ENCODE data around the gene POMT2.
"Not testable (repeated sequence)": the region's sequence is repeated elsewhere in the genome, so short reads cannot be mapped to it uniquely, and the experiment has no call there.

Gene POMT2

DNA sequence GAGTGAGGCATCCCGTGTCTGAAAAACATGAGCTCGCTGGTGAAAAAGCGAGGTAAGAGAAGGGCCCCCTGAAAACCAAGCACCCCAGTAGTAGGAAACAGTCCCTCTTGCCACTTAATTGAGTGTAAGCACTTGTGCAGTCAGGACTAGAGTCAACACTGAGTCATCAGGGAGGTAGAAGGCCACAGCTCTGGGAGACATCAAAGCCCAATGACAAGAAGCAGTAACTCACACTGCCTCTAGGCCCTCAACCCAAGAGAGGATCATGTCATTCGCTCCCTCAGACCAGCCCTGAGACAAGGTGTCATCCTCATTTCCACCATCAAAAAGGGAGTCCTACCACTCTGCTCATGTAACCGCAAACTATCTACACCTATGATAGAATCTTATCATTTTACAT lies 17.8 kb downstream of the POMT2 start:
- DNase-seq (ENCODE audit: low read depth in 3 of 3, low spot score in 1 of 3), result peak in 1 of 3 donors; percentile 9

DNA sequence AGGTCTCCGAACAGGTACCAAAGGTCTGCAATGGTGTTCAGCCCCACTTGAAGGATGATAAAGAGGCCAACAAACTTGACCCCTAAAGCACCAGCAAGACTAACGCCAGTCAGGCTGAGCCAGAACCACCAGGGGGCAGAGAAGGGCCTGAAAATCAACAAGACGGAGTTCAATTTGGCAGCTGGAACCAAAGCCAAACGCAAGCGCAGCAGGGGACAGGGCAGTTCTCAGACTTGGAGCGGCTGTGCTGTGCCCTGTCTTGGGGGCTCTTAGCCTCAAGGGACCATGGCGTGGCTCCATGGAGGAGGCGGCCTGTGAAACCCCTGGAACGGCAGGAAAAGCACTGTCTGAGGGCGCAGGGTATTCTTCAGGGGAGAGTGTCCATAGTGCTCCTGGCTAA lies 19.6 kb downstream of the POMT2 start:
- peak; percentile 10 to 27 (median 22) for DNase-seq (ENCODE audit: low read depth in 3 of 3, low spot score in 1 of 3)

DNA sequence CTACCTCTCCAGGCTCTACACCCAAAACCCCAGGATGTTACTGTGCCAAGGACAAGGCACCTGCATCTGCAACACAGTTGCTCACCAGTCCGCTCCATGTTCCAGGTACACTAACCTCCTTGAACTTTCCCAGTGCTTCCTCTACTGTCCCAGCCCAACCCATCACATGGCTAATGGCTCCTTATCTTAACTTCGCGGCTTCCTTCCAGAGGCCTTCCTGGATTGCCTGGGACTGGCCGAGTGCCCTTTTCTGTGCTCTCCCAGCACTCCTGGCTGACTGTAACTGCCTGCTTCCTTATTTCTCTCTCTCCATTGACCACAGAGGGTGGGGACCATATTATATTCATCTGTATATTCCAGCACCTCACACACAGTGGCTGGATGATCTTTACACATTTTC lies 20.9 kb downstream of the POMT2 start:
- no peak for DNase-seq (ENCODE audit: low read depth in 3 of 3, low spot score in 1 of 3)

DNA sequence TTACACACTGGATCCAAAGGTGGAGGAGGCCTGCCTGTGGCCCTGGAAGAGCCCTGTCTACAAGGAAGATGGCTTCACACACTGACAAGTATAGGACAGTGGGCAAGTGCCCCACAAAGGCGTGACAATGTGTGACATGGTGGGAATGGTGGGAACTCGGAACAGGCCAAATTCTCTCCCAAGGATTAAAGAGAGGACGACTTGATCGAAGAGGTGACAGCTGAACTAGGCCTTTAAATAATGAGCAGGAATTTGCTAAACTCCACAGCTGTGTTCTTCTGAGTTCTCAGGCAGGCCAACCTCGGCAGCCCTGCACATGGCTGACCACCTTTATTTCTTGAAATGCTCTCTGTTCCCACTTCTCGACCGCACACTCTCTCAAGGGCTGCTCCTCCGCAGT lies 23.8 kb downstream of the POMT2 start:
- no peak for DNase-seq (ENCODE audit: low read depth in 3 of 3, low spot score in 1 of 3)

DNA sequence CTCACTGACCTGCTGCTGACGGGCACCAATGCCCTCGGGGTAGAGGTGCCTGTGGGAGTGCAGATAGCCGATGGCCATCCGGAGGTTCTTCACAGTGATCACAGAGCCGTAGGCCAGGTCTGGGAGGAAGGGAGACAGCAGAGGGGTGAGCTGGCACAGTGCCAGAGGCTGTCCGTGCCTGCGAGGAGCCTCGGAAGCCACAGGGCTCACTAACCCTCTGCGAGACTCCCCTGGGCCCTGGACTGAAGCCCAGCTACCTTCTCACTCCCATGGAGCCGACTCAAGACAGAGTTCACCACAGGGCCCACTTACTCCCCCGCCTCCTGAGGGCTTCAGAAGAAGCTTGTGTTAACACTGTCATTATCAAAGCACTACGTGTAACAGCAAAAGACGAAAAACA lies 24.5 kb downstream of the POMT2 start:
- no peak for DNase-seq (ENCODE audit: low read depth in 3 of 3, low spot score in 1 of 3)

DNA sequence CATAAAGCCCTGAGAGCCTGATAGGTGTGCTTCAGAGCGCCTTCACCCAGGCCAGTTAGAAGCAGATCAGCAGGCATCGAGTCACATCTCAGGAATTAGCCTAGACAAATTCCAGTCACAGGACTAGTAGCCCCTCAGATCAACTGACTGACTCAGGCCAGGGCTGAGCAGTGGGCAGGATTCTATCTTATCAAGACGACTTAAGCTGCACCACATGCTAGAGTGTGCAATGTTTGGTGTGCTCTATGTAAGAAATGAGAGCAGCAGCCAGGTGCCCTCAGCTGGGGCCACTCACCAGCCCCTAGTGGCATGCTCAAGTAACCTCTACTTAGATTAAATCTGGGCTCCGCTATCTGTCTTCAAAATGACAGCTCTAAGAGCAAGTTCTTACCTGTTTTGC lies 30.0 kb downstream of the POMT2 start:
- no peak for DNase-seq (ENCODE audit: low read depth in 3 of 3, low spot score in 1 of 3)

DNA sequence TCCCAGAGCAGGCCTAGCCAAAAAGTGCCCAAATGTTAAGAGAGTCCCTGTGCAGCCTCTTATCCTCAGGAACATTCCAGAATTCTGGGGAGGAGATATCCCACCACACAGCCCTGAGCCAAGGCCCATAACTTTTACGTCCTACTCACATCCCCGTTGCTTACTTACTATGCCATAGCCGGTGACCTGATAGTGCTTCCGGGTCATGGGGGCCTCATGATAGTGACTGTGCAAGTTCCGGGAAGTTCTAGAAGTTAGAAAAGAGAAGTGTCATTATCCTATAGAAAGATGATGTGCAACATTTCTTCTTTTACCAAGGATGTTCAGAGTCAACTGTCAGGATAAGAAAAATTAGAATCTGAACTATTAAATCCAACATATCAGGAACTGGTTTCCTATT lies 34.1 kb downstream of the POMT2 start:
- DNase-seq (ENCODE audit: low read depth in 3 of 3, low spot score in 1 of 3), result no peak

DNA sequence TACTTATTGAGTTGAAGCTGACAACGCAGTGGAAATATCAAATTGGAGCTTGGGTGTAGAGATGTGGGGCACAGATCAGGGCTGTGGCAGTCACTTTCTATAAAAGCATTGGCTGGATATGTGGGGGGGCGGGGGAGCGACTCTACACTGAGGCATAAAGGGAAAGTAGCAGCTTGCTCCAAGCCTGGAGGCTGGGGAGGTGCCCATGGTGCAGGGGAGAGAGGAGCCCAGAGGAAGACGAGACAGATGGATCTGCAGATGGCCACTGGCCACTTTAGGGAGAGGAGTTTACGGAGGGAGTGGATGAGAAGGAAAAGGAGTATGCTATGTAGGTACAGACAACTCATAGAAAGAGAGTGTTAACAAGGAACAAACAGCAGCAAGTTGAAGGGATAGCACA lies 36.2 kb downstream of the POMT2 start:
- no peak for DNase-seq (ENCODE audit: low read depth in 3 of 3, low spot score in 1 of 3)

DNA sequence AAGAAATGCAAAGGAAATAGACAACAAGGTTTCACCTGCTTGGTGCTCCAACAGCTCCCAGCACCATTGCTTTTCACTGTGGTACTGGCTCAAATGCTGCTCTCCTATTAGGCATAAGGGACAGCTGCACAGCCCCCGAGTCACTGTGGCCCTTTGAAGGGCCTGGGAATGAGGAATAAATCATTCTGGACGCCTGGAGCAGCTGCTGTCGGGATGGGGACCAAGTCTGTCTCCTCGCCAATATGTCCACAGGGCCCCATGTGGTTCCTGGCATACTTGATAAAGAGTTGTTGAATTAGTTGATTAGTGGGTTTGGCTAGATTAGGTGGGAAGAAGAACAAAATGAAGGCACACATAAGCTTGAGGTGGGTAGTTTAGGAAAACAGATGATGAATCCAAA lies 36.6 kb downstream of the POMT2 start:
- no peak for DNase-seq (ENCODE audit: low read depth in 3 of 3, low spot score in 1 of 3)

DNA sequence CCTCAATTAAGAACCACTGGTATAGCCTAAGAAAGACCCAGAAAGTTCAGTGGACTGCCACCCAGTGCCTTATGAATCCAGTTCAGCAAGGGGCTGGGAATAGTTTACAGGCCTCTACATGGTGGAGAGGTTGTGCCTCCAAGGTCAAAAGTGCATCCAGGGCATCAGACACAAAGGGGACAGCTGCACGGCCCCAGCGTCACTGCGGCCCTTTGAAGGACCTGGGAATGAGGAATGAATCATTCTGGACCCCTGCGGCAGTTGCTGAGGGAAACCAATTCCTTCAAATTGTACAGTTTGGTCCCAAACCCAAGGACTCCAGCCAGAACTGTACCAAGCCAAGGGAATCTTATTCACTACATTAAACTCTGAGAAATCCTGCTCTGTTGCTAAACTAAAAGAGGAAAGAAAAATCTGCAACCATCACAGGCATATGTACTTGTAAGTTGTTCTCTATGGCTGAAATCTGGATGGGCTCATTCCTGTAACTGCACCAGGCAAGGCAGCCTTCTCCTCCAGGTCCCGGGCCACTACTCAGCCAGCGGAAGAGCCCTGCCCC lies 38.8 kb downstream of the POMT2 start:
- no peak for DNase-seq (ENCODE audit: low read depth in 3 of 3, low spot score in 1 of 3)

DNA sequence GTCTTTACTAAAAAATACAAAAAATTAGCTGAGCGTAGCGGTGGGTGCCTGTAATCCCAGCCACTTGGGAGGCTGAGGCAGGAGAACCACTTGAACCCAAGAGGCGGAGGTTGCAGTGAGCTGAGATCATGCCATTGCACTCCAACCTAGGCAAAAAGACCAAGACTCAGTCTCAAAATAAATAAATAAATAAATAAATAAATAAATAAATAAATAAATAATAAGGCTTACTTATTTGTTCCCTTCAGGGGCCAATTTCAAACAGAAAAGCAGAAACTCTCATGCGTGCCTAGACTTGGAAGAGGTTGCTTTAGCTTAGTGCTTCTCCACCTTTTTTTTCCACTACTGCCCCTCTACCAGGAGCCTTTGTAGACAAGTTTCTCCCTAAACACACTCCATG lies 39.8 kb downstream of the POMT2 start:
- DNase-seq (ENCODE audit: low read depth in 3 of 3, low spot score in 1 of 3), result not testable (repeated sequence)

DNA sequence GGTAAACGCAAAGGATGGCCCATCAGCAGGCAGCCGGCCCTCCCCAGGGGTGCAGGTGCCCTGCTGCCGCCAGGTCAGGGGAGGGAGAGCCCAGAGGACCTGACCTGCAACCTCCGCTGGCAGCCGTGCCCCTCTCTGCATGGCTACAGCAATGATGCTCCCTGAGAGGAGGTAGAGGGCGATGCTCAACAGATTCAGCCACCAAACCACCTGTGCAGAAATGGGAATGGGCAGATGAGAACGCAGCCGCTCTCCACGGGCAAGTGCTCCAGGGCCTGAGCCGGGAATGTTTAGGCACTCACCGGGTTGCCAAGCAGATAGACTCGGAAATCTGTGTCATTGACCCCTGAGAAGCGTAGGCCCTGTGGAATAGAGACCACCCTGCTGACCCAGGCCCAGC lies 41.0 kb downstream of the POMT2 start:
- no peak for DNase-seq (ENCODE audit: low read depth in 3 of 3, low spot score in 1 of 3)

DNA sequence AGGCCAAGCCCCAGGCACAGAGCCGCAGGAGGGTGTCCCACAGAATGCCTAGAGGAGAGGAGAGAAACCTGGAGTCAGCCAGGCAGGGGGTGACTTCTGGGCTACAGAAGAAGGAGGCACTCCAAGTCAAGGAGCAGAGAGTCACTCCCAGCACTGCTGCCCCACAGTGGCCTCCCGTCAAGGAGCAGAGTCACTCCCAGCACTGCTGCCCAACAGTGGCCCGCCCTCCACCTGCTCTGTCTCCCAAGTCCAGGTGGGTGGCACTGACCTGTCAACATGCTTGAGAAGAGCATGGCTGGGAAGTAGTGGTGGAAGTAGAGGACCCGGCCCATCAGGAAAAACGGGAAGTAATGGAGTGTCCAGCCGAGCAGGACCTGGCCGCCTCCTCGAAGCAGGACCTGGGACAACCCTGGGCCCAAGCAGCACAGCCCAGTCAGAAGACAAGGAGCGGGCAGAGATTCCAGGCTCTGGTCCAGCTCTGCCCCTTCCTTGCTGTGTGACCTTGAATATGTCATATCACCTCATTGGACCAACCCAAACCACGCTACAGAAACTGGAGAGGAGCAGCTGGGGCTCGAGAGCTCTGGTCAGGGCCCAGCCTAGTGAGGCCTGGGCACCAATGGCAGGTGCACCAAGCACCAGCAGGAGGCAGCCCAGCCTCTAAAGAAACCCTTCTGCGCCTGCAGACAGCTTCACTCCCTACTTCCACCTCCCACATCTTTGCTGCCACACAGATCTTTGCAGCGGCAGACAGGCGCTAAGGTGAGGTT lies 42.0 kb downstream of the POMT2 start:
- DNase-seq (ENCODE audit: low read depth in 3 of 3, low spot score in 1 of 3), result no peak

DNA sequence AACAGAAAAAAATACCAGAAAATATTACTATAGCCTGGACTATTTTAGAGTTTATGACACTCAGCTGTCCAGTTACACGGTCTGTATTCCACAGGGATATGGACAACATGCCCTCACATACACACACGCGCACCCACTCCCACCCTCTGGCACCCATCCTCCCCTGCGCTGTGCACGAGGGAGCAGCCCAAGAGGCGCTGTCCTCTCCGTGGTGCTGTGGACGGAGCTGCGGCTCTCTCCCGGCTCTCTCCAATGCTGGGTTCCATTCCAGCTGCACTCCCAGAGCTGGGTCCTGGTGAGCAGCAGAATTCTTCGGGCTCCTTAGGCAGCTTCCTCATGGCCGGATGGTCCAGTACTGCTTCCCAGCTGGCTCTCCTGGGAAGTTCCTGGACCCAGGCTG lies 43.7 kb downstream of the POMT2 start:
- no peak for DNase-seq (ENCODE audit: low read depth in 3 of 3, low spot score in 1 of 3)

DNA sequence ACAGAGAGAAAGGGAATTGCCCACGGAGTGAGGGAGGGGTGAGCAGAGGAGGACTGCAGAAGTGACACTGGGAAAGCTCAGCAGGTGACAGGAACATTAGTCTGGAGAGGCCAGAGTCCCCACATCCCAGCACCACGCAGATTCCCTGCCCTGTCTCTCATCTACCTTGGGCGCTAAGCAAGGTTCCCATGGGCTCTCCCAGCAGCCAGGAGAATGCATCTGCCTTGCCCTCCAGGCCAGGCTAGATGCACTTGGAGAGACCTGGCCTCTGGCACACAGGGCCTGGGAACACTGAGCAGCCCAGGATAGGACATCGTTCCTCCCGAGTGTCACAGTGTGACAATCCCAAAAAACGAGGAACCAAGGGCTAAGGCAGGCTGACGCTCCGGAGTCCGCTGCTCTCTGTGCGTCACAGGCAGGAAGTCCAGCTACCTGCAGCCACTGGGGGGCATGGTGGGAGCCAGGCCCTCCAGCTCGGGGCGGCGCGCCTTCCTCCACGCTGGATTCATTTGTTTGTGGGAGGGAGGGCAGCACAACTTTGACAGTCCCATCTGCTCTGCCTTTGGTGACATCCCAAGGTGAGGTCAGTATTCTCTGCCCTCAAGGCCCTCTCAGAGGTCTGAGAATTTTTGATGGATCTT lies 44.3 kb downstream of the POMT2 start:
- DNase-seq (ENCODE audit: low read depth in 3 of 3, low spot score in 1 of 3), result no peak

DNA sequence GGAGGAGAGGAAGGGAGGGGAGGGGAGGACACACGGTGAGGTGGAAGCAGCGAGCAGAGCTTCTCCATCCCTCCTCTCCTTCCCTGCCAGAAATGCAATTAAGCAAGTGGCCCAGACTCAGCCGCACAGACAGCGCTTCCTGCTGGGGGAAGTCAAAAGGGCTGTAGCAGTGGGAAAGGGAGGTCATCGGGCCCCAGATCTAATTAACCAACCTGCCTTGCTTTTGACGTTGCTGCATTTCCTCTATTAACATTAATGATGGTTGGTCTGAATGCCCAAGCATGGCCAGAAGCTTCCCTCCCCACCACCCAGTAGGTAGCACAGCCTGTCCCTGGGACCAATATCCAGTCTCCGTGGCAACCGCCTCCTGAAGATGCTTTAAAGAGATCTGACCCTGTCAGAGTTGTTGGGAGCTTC lies 45.1 kb downstream of the POMT2 start:
- DNase-seq (ENCODE audit: low read depth in 3 of 3, low spot score in 1 of 3), result no peak

DNA sequence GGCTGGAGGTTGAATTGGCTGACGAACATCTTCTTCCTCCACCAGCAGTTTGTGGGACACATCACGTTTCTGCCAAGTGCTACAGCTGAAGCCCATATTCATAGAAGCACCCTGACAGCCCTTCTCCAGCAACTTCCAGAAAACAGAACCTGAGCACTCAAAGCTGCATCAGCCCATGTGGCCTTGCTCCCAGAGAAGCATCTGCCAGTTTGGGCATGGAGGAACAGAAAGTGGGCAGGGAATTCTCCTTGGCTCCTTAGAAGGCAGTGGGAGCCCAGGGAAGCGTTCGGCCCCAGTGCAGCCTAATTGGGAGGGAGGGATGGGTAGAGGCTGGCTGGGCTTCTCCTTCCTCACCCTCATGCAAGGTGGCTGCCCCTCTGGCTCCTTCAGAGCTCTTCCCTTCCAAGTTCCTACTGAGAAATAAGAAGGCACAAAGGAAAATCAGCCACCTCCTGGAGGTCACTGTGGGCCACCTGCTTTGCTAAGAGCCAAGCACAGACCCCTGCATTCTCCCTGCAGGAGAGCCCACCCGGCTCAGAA lies 45.6 kb downstream of the POMT2 start:
- DNase-seq (ENCODE audit: low read depth in 3 of 3, low spot score in 1 of 3), result no peak

DNA sequence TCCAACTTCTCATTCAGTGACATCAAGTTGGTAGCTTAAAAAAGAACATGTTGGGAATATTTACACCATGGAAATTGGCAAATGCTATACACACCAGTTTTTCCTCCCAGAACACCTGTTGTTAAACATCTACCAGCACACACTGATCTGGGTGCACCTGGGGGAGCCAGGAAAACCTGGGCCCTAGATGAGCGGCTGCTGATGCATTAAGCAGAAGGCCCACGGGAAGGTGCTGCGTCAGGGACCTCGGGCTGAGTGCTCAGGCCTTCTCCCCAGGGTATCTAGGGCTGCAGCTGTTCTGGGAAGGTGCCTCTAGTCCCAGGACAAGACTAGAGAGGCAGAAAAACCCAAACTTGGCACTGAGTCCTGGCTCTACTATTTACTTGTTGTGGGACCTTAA lies 46.9 kb downstream of the POMT2 start:
- DNase-seq (ENCODE audit: low read depth in 3 of 3, low spot score in 1 of 3), result no peak

DNA sequence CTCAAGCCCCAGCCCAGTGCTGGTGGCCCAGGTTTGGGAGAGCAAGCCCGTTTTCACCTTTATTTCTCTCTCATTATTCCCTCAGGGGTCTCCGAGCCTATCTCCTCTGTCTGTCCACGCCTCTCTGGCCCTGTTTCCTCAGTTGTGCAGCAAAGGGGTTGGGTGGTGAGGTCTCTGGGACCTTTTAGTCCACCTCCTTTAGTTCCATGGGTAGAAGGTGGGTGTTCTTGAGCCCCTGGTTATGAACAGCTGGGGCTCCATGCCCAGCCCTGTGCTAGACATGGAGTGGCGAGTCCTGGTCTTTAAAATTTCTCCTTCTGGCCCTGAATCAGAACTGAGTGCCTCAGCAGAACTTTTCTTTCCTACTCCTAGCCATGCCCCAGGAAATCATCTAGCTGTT lies 48.4 kb downstream of the POMT2 start:
- DNase-seq (ENCODE audit: low read depth in 3 of 3, low spot score in 1 of 3), result no peak

DNA sequence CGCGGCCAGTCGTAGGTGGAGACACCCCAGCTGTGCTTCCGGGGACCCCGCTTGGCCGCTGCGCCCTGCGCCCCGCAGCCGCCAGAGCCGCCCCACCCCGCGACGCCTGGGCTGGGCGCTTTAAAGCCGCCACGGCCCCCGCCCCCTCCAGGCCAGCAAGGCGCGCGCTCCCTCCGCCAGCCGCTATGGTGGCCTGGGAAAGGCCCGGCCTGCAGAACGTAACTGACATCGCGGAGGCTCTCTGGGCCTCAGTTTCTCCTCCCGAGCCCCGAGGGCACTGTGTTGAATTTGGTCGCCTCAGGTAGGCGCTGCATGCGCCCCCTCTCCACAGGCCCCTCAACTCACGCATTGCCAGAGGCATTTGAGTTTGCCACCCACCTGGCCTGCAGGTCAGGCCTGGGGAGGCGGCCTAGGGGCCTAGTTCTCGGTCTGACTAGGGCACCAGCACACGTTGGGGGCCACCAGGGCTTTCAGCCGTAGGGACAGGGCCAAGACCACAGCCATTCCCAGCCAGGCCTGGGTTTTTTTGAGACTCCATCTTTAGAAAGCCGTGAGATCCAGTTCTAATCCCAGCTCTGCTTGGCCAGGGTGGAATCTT lies 49.5 kb downstream of the POMT2 start, which contains the start of gene NGB:
Gene NGB, minus strand, starts transcription at position 94 of the 598 bp plus-strand sequence. CDS start 269 bp downstream, outside the sequence.
- DNase-seq (ENCODE audit: low read depth in 3 of 3, low spot score in 1 of 3), result no peak

DNA sequence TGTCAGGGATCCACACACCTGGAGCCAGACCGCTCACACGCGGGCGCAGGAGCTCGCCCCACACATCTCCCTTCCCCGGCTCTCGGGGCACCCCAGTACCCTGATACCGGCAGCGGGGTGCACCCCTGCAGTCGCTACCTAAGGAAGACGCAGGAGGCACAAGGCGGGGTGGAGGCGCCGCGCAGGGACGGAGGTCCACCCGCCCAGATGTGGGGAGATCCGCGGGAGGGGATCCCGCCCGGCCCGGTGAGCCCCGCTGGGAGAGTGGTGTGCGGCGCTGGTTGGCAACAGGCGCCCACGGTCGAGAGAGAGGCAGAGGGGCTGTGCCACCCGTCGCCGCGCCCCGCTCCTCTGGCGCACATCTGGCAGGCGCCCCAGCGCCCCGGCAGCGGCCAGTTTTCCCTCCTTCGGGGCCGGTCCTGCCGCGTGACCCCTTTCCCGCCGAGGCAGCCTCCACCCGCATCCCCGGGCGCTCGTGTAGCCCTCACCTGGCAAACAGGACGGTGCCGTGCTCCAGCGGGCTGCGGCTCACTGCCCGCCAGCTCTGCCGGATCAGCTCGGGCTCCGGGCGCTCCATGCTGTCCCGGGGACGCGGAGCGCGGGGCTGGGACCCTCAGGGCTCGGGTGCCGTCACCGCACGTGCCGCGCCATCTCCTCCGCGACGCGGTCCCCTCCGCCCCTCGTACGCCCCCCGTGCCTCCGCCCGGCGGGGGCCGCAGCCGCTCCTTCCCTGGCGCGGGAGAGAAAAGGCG lies 50.1 kb downstream of the POMT2 start:
- DNase-seq (ENCODE audit: low read depth in 3 of 3, low spot score in 1 of 3), result no peak
